K562 (cell line): ENCODE data around the gene NUP210. TPM values are rescaled to one million over a fixed set of nuclear protein-coding genes. Genes with fewer than 3 reads are reported as not detected.

Source experiments
- ETS2 ChIP-seq: IDR thresholded peaks from 2 replicates; pipeline ENCODE4 v1.6.1; 2016; ENCODE audit warnings: borderline replicate concordance, missing genetic modification characterization, mild to moderate bottlenecking, moderate library complexity, missing compliant biosample characterization; ENCODE audit not compliant: poor library complexity, severe bottlenecking
- FOXP1 ChIP-seq: sonication (generic); formaldehyde crosslinking; IDR thresholded peaks from 2 replicates; pipeline ENCODE4 v1.8.0; 2022; ENCODE audit warnings: mild to moderate bottlenecking, missing genetic modification reagents
- GATA2 ChIP-seq: sonication (generic); formaldehyde crosslinking; IDR thresholded peaks from 2 replicates; pipeline ENCODE4 v1.4.0; 2020; ENCODE audit warnings: mild to moderate bottlenecking, missing genetic modification reagents
- NFRKB ChIP-seq: fragments of 450-650 bp; IDR thresholded peaks from 2 replicates; pipeline ENCODE4 v1.6.1; 2016; ENCODE audit warnings: low read depth
- POLR3A ChIP-seq: IDR thresholded peaks from 2 replicates; pipeline ENCODE4 v1.6.1; 2011; ENCODE audit warnings: borderline replicate concordance, mild to moderate bottlenecking, moderate library complexity; ENCODE audit not compliant: insufficient read length, insufficient read depth; ENCODE audit errors: extremely low read depth
- SP1 ChIP-seq: sonication (generic); formaldehyde crosslinking; IDR thresholded peaks from 2 replicates; pipeline ENCODE4 v1.8.1; 2022; ENCODE audit warnings: mild to moderate bottlenecking, missing genetic modification reagents
- TBL1XR1 ChIP-seq, 2 experiments: IDR thresholded peaks; 2 replicates each; pipeline ENCODE4 v1.6.1; 2012; ENCODE audit warnings: improper control_type of control experiment in 2 of 2, low read length in 2 of 2, mild to moderate bottlenecking in 1 of 2
- ZNF583 ChIP-seq: fragments of 250-450 bp; sonication (Bioruptor Pico); IDR thresholded peaks from 2 replicates; pipeline ENCODE4 v1.4.0; 2020
- polyA plus RNA-seq, 8 experiments: library from polyadenylated mRNA; depleted of rRNA in 4 of 8; stranded (reverse) in 5 of 8; unstranded in 3 of 8; fragments of >200 nt; fragmentation: Nextera tagmentation in 2 of 8; fragmentation: Illumina TruSeq in 1 of 8; extraction: Ambion mirVana in 2 of 8; extraction: Trizol in 1 of 8; gene quantifications; 2 replicates each; pipeline versions ENCODE4 v1.2.1 to v1.2.3, GENCODE V29; 2011 to 2014; ENCODE audit warnings: inconsistent platforms in 1 of 8, missing spikeins in 1 of 8
- total RNA-seq, 7 experiments: library from RNA; depleted of rRNA in 6 of 7; stranded (reverse); fragments of >200 nt in 6 of 7; fragmentation: Illumina TruSeq in 2 of 7; extraction: Trizol in 2 of 7; gene quantifications; 2 replicates each; pipeline versions ENCODE4 v1.2.1 to v1.2.3, GENCODE V29; 2011 to 2021; ENCODE audit warnings: low replicate concordance in 1 of 7
- TF ChIP-seq, protein P1 (sequence below): fragments of 450-650 bp; IDR thresholded peaks from 2 replicates; pipeline ENCODE4 v1.6.1; 2016; ENCODE audit warnings: low read depth, mild to moderate bottlenecking, moderate library complexity
- TF ChIP-seq, protein P2 (sequence below): fragments of 250-450 bp; sonication (Bioruptor Pico); IDR thresholded peaks from 2 replicates; pipeline ENCODE4 v1.8.0; 2021; ENCODE audit warnings: moderate library complexity, mild to moderate bottlenecking, inconsistent platforms
- TF ChIP-seq, protein P3 (sequence below): sonication (generic); formaldehyde crosslinking; IDR thresholded peaks from 2 replicates; pipeline ENCODE4 v1.9.0; 2022; ENCODE audit warnings: mild to moderate bottlenecking, missing genetic modification reagents
- TF ChIP-seq, protein P4 (sequence below): fragments of 450-650 bp; formaldehyde crosslinking; conservative IDR thresholded peaks from 2 replicates; pipeline ENCODE4 v1.4.0; 2022; ENCODE audit warnings: mild to moderate bottlenecking, missing genetic modification characterization
- TF ChIP-seq, protein P5 (sequence below): fragments of 450-650 bp; IDR thresholded peaks from 2 replicates; pipeline ENCODE4 v1.6.1; 2018; ENCODE audit warnings: mild to moderate bottlenecking, low read depth; ENCODE audit not compliant: partially characterized antibody

NUP210 gene
- total and polyA plus RNA-seq, 9 of the 15 experiments (the other 6 are each of a cell fraction or from before 2014, with no cell fraction given): 1.2 to 138 (median 44.0) TPM

DNA sequence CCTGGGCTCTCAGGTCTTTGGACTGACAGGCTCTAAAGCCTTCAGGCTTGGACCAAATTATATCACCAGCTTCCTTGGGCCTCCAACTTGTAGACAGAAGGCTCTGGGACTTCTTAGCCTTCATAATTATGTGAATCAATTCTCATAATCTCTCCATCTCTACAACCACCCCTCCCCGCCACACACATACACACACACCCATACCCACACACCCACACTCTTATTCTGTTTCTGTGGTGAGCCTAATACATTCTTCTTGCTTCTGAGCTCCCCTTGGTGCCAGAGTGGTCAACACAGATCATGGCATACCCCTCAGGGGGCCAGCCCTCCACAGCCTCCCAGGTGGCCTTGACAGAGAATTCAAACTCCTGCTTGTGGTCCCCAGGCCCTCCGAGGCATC lies 5.6 kb upstream of the NUP210 start (continued):
- TF ChIP-seq GATA2 (CRISPR knock-in tag) (0 out of 2 replicates have a peak, but pooled peaks have one; percentile 12), NFRKB (no peak), TBL1XR1 (IDR thresholded peaks at IDR 0.05; ENCODE audit: low read length in 2 of 2) (no peak), FOXP1 (CRISPR knock-in tag) (no peak), SP1 (CRISPR knock-in tag) (no peak), POLR3A (no peak), ZNF583 (no peak), ETS2 (tag) (no peak)
- TF ChIP-seq, protein P1, sequence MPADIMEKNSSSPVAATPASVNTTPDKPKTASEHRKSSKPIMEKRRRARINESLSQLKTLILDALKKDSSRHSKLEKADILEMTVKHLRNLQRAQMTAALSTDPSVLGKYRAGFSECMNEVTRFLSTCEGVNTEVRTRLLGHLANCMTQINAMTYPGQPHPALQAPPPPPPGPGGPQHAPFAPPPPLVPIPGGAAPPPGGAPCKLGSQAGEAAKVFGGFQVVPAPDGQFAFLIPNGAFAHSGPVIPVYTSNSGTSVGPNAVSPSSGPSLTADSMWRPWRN: no peak
- TF ChIP-seq, protein P2, sequence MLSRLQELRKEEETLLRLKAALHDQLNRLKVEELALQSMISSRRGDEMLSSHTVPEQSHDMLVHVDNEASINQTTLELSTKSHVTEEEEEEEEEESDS: no peak
- TF ChIP-seq, protein P3, sequence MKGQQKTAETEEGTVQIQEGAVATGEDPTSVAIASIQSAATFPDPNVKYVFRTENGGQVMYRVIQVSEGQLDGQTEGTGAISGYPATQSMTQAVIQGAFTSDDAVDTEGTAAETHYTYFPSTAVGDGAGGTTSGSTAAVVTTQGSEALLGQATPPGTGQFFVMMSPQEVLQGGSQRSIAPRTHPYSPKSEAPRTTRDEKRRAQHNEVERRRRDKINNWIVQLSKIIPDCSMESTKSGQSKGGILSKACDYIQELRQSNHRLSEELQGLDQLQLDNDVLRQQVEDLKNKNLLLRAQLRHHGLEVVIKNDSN: no peak
- TF ChIP-seq, protein P4, sequence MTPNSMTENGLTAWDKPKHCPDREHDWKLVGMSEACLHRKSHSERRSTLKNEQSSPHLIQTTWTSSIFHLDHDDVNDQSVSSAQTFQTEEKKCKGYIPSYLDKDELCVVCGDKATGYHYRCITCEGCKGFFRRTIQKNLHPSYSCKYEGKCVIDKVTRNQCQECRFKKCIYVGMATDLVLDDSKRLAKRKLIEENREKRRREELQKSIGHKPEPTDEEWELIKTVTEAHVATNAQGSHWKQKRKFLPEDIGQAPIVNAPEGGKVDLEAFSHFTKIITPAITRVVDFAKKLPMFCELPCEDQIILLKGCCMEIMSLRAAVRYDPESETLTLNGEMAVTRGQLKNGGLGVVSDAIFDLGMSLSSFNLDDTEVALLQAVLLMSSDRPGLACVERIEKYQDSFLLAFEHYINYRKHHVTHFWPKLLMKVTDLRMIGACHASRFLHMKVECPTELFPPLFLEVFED (CRISPR knock-in tag): 0 out of 2 replicates have a peak, but pooled peaks have one; percentile 22
- TF ChIP-seq, protein P5, sequence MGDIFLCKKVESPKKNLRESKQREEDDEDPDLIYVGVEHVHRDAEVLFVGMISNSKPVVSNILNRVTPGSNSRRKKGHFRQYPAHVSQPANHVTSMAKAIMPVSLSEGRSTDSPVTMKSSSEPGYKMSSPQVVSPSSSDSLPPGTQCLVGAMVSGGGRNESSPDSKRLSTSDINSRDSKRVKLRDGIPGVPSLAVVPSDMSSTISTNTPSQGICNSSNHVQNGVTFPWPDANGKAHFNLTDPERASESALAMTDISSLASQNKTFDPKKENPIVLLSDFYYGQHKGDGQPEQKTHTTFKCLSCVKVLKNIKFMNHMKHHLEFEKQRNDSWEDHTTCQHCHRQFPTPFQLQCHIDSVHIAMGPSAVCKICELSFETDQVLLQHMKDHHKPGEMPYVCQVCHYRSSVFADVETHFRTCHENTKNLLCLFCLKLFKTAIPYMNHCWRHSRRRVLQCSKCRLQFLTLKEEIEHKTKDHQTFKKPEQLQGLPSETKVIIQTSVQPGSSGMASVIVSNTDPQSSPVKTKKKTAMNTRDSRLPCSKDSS: no peak
